Activated CD4-positive, CD25-positive, alpha-beta regulatory T cell (primary cell): ENCODE results near the gene RTEL1.

Experiments used
- DNase-seq, 4 experiments: peaks; one replicate each; lab custom pipeline; 2025; lab: John Stamatoyannopoulos, UW

RTEL1 gene

DNA sequence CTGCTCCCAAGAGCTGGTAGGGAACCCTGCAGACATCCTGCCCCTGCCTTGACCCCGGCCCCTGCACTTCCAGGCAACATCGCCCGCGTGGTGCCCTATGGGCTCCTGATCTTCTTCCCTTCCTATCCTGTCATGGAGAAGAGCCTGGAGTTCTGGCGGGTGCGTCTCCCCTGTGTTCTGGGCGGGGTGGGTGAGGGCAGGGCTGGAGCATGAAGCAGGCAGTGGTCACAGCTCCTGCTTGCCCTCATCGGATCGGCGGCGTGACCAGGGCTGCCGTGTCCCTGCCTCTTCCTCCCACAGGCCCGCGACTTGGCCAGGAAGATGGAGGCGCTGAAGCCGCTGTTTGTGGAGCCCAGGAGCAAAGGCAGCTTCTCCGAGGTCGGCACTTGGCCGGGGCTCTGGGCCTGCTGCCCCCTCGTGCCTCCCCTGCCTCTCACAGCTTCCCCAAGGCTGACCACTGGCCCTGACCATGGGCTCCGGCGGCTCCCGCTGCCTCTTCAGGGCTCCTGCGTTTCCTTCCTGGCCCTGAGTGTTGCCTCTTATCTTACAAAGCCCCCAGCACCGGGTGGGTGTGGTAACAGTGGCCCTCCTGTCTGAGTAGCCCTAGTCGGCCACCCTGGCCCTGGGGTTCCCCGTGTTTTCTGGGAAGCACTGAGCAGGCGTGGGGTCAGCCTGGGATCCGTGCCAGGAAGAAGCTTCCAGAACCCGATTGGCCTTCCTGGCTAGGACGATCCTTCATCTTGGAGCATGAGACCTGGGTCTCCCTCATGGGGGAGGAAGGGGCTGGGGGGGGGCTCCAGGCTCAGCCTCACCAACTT is 30.3 kb downstream of the RTEL1 start:
- no peak for DNase-seq

DNA sequence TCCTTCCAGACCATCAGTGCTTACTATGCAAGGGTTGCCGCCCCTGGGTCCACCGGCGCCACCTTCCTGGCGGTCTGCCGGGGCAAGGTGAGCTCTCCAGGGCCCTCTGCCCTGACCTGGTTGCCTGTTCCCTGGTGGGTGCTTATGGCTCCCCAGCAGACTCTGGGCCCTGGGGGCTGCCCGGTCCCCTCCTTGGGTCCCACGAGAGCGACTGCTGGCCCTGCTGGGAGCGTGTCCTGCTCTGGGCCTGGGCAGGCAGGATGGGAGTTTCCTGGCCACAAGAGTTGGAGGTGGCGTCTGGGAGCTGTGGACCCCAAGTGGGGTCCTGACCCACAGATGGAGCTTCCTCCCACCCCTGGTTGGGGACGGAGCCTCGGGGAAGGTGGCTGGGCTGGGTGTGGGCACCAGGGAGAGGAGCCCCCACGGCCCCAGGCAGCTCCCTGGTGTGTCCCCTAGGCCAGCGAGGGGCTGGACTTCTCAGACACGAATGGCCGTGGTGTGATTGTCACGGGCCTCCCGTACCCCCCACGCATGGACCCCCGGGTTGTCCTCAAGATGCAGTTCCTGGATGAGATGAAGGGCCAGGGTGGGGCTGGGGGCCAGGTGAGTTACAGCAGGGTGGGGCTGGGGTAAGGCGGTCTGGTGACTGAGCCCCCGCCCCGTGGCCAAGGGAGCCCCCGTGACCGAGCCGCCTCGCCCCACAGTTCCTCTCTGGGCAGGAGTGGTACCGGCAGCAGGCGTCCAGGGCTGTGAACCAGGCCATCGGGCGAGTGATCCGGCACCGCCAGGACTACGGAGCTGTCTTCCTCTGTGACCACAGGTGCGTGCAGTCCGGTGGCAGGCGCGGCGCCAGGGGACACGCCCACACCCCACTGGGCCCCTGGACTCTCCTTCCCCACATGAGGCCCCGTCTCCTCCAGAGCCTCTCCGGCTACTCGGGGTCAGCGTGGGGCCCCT is 31.2 kb downstream of the RTEL1 start:
- no peak for DNase-seq

- DNase-seq: no peak
Observed at GRCh38 chr20:63690003-63690897, 32.1 kb downstream of the RTEL1 start.

GRCh38 chr20:63690898-63691710 is 33.0 kb downstream of the RTEL1 start:
- DNase-seq: no peak

- DNase-seq: no peak
Observed at GRCh38 chr20:63691711-63692435, 33.8 kb downstream of the RTEL1 start.

DNA sequence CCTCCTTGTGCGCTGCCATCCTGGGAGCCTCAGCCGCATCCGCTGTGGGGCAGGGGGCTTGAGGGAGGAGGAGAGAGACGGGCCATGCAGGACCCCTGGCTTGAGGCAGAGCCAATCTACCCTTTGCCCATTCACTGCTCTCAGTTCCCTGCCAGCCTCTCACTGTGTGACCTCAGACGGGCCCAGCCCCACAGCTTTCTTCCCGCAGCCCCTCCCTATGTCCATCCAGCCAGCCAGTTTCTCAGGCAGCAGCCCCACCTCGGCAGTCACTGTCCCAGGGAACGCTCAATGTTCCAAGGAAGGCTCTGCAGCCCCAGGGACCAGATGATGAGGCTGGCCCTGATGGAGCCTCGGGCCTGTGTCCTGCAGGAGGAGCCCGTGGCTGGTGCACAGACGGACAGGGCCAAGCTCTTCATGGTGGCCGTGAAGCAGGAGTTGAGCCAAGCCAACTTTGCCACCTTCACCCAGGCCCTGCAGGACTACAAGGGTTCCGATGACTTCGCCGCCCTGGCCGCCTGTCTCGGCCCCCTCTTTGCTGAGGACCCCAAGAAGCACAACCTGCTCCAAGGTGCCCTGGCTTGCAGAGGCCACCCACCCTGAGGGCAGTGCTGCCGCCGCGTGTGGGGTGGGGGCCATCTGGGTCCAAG is 34.4 kb downstream of the RTEL1 start:
- DNase-seq: no peak

DNA sequence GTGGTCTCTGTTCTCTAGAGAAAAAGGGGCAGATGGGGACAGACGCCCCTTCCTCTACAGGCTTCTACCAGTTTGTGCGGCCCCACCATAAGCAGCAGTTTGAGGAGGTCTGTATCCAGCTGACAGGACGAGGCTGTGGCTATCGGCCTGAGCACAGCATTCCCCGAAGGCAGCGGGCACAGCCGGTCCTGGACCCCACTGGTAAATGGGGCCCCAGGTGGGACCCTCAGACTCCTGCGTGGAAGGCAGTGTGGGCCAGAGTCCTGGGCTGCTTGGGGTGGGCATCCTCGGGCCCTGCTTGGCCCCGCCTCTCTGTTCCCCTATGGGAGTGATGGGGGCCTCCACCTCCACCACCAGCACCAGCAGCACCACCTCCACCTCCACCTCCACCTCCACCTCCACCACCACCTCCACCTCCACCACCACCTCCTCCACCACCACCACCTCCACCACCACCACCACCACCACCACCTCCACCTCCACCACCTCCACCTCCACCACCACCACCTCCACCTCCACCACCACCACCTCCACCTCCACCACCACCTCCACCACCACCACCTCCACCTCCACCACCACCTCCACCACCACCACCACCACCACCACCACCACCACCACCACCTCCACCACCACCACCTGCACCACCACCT is 35.1 kb downstream of the RTEL1 start:
- DNase-seq: no peak

DNA sequence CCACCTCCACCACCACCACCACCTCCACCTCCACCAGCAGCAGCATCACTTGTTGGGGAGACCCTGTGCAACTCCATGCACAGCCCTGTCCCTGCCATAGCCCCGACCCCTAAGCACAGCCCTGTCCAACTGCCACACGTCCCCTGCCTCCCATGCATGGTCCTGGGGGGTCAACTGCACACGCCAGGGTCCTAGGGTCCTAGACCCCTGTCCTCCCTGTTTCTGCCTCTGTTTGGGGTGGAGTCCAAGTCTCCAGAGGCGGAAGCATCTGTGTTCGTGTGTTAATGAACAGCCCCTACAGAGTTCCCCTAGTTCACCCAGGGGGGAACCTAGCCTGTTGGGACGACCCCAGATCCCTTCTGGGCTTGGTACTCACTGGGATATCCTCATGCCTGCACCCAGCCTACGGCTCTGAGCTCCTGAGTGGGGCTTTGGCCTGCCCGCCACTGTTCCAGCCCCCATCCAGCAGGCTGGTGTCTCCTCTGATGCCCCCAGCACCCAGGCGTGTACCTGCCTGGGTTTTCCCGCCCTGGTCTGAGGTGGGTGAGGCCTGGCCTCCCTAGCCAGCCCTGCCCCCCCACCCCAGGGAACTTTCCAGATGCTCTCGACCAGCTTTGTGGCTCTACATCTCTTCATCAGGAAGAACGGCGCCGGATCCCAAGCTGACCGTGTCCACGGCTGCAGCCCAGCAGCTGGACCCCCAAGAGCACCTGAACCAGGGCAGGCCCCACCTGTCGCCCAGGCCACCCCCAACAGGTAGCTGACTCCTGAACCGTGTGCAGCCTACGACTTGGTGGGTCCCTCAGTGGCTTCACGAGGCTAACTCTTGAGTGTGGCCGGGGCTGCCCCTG is 35.8 kb downstream of the RTEL1 start:
- no peak for DNase-seq

DNA sequence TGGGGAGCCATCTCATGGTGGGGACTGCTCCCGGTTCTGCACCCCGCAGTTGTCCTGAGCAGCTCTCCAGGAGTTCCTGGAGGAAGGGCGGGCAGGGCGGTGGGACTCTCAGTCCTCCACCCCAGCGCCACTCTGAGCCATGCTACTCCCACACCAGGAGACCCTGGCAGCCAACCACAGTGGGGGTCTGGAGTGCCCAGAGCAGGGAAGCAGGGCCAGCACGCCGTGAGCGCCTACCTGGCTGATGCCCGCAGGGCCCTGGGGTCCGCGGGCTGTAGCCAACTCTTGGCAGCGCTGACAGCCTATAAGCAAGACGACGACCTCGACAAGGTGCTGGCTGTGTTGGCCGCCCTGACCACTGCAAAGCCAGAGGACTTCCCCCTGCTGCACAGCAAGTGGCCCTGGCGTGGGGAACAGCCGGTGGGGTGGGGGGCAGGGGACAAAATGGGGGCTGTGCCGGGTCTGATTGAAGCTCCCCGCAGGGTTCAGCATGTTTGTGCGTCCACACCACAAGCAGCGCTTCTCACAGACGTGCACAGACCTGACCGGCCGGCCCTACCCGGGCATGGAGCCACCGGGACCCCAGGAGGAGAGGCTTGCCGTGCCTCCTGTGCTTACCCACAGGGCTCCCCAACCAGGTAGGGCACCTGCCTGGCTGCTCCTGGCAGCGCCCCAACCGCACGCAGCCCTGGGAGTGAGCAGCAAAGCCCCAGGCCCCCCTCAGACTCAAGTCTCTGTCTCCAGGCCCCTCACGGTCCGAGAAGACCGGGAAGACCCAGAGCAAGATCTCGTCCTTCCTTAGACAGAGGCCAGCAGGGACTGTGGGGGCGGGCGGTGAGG is 36.7 kb downstream of the RTEL1 start:
- no peak for DNase-seq

- DNase-seq: no peak
Observed at GRCh38 chr20:63695424-63696305, 37.6 kb downstream of the RTEL1 start.

DNA sequence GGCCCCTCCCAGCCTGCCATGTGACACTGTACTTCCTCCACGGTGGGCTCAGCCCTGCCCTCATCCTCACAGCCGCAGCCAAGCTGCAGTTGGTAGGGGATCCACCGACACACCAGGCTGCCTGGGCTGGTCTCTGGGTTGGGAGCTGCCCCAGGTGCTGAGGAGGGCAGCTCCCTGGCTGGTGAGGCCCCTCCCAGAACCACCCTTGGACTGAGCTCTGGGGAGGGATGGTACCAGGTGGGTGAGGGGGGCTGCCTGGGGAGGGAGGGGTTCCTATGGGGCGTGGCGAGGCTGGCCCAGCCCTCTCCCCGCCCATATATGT is 38.2 kb downstream of the RTEL1 start:
- DNase-seq: no peak

DNA sequence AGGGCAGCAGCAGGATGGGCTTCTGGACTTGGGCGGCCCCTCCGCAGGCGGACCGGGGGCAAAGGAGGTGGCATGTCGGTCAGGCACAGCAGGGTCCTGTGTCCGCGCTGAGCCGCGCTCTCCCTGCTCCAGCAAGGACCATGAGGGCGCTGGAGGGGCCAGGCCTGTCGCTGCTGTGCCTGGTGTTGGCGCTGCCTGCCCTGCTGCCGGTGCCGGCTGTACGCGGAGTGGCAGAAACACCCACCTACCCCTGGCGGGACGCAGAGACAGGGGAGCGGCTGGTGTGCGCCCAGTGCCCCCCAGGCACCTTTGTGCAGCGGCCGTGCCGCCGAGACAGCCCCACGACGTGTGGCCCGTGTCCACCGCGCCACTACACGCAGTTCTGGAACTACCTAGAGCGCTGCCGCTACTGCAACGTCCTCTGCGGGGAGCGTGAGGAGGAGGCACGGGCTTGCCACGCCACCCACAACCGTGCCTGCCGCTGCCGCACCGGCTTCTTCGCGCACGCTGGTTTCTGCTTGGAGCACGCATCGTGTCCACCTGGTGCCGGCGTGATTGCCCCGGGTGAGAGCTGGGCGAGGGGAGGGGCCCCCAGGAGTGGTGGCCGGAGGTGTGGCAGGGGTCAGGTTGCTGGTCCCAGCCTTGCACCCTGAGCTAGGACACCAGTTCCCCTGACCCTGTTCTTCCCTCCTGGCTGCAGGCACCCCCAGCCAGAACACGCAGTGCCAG is 38.7 kb downstream of the RTEL1 start, which contains the start of gene TNFRSF6B:
TNFRSF6B (plus strand) TSS at position 25 of the 729 bp plus-strand sequence; CDS start at position 141, 116 bp downstream.
- DNase-seq: no peak

DNA sequence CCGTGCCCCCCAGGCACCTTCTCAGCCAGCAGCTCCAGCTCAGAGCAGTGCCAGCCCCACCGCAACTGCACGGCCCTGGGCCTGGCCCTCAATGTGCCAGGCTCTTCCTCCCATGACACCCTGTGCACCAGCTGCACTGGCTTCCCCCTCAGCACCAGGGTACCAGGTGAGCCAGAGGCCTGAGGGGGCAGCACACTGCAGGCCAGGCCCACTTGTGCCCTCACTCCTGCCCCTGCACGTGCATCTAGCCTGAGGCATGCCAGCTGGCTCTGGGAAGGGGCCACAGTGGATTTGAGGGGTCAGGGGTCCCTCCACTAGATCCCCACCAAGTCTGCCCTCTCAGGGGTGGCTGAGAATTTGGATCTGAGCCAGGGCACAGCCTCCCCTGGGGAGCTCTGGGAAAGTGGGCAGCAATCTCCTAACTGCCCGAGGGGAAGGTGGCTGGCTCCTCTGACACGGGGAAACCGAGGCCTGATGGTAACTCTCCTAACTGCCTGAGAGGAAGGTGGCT is 39.3 kb downstream of the RTEL1 start:
- DNase-seq: no peak

- DNase-seq: no peak
Observed at GRCh38 chr20:63697868-63698545, 39.9 kb downstream of the RTEL1 start.
